Natural killer cell (primary cell): ENCODE results near the gene EIF4G2. TPM values are rescaled to one million over a fixed set of nuclear protein-coding genes. Genes with fewer than 3 reads are reported as not detected.

ENCODE experiments used
- ATAC-seq, 3 donors: fragments of 150-1000 bp in 2 of 3; fragments of 200-7000 bp in 1 of 3; cut with Tn5 transposase; 1 replicate in 1 of 3; 2 replicates in 2 of 3; pipeline ENCODE4 v1.10.0; 2021; ENCODE audit warnings: mild to moderate bottlenecking in 2 of 3, moderate library complexity in 2 of 3
- DNase-seq, 2 donors: peaks; one replicate each; pipeline versions ENCODE4 v3.0.0 to v3.0.0-alpha.2; 2013 to 2021; ENCODE audit warnings: mixed read lengths in 1 of 2
- H3K27ac ChIP-seq: one replicate; pipeline ENCODE4 v1.5.1; 2013; ENCODE audit warnings: mild to moderate bottlenecking, low read length
- H3K27me3 ChIP-seq: one replicate; pipeline ENCODE4 v1.6.1; 2013; ENCODE audit warnings: low read length; ENCODE audit not compliant: control insufficient read depth, insufficient read depth
- H3K36me3 ChIP-seq: one replicate; pipeline ENCODE4 v1.6.1; 2013; ENCODE audit warnings: low read length; ENCODE audit not compliant: control insufficient read depth, insufficient read depth
- H3K4me1 ChIP-seq: one replicate; pipeline ENCODE4 v1.6.1; 2013; ENCODE audit warnings: low read length; ENCODE audit not compliant: control insufficient read depth, insufficient read depth
- H3K4me3 ChIP-seq: one replicate; pipeline ENCODE4 v1.5.1; 2013; ENCODE audit warnings: low read length
- H3K9me3 ChIP-seq: one replicate; pipeline ENCODE4 v1.6.1; 2013; ENCODE audit warnings: low read length; ENCODE audit not compliant: control insufficient read depth, insufficient read depth
- H3K27ac Mint-ChIP-seq, 2 donors: one replicate each; pipeline ENCODE4 v1.8.0; 2022; ENCODE audit warnings: mild to moderate bottlenecking in 2 of 2, mixed read lengths in 2 of 2, moderate library complexity in 1 of 2
- H3K27me3 Mint-ChIP-seq, 2 donors: one replicate each; pipeline ENCODE4 v1.8.0; 2022; ENCODE audit warnings: low read depth in 2 of 2, mixed read lengths in 2 of 2
- H3K36me3 Mint-ChIP-seq: one replicate; pipeline ENCODE4 v1.8.0; 2022; ENCODE audit warnings: mixed read lengths
- H3K4me1 Mint-ChIP-seq, 2 donors: one replicate each; pipeline ENCODE4 v1.8.0; 2022; ENCODE audit warnings: mixed read lengths in 2 of 2
- H3K4me3 Mint-ChIP-seq: one replicate; pipeline ENCODE4 v1.8.0; 2022; ENCODE audit warnings: mild to moderate bottlenecking, moderate library complexity, mixed read lengths
- H3K9me3 Mint-ChIP-seq, 2 donors: one replicate each; pipeline ENCODE4 v1.8.0; 2022; ENCODE audit warnings: mixed read lengths in 2 of 2
- CTCF ChIP-seq: fragments of 200-600 bp; IDR thresholded peaks from one replicate; pipeline ENCODE4 v1.8.0; 2022; ENCODE audit warnings: antibody characterized with exemption
- WGBS: methylation state at CpG from one replicate; pipeline ENCODE4 v1.1.7; 2013; ENCODE audit warnings: missing lambda C conversion rate; ENCODE audit not compliant: insufficient coverage; 5-methylcytosine and 5-hydroxymethylcytosine counted together
- intact Hi-C: fragments of 100-400 bp; cut with micrococcal nuclease; formaldehyde crosslinking; loops from one replicate; pipeline ENCODE4 v1.14.2; 2022
- total RNA-seq, 4 donors: library from RNA; stranded (reverse); fragments of 120-200 nt in 1 of 4; gene quantifications; one replicate each; pipeline versions ENCODE4 v1.2.3 to v1.2.4, GENCODE V29; 2013 to 2022

The EIF4G2 gene
- total RNA-seq, 3 donors from 2014 or later (not counting 1 experiment from before 2014, with no cell fraction given), result 718 to 820 (median 751) TPM

DNA sequence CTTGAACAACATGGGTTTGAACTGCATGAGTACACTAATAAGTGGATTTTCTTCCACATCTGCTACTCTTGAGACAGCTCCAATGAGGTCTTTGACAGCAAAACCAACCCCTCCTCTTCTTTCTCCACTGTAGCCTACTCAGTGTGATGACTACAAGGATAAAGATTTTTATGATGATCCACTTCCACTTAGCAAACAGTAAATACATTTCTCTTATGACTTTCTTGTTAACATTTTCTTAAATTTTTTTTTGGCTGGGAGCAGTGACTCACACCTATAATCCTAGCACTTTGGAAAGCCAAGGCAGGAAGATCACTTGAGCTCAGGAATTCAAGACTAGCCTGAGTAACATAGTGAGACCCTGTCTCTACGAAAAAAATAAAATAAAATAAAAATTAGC, 9.9 kb upstream of the EIF4G2 start:
- H3K36me3 Mint-ChIP-seq, result no peaks in the 10 kb centered on the region
- intact Hi-C loops, result no loop called here
- no peaks in the 10 kb centered on the region for H3K36me3 ChIP-seq
- H3K4me3 Mint-ChIP-seq, result no peak overlapping the region
- DNase-seq, result no peak
- no peaks in the 10 kb centered on the region for H3K9me3 Mint-ChIP-seq
- no peak overlapping the region for H3K4me3 ChIP-seq
- WGBS, result 94% methylated on average over 1 of the region's 1 CpG
- no peak for TF ChIP-seq CTCF
- H3K4me1 ChIP-seq, result no peaks in the 10 kb centered on the region
- no peak for ATAC-seq
- H3K4me1 Mint-ChIP-seq, result peaks cover 6 to 7% of the 10 kb centered on the region in 2 donors
- H3K9me3 ChIP-seq, result no peaks in the 10 kb centered on the region
- H3K27me3 ChIP-seq, result no peaks in the 10 kb centered on the region
- H3K27ac ChIP-seq, result no peak overlapping the region
- H3K27ac Mint-ChIP-seq, result no peak overlapping the region
- peaks cover 22 to 24% of the 10 kb centered on the region in 2 donors for H3K27me3 Mint-ChIP-seq

- no peaks in the 10 kb centered on the region for H3K9me3 Mint-ChIP-seq
- no peak overlapping the region for H3K27ac Mint-ChIP-seq
- no peaks in the 10 kb centered on the region for H3K9me3 ChIP-seq
- H3K36me3 Mint-ChIP-seq, result no peaks in the 10 kb centered on the region
- H3K4me1 ChIP-seq, result peaks cover 6% of the 10 kb centered on the region
- DNase-seq (no peak), ATAC-seq (no peak)
- no peak overlapping the region for H3K4me3 ChIP-seq
- H3K4me1 Mint-ChIP-seq, result peaks cover 10 to 12% of the 10 kb centered on the region in 2 donors
- peaks cover 25 to 39% of the 10 kb centered on the region in 2 donors for H3K27me3 Mint-ChIP-seq
- H3K27me3 ChIP-seq, result no peaks in the 10 kb centered on the region
- intact Hi-C loops, result no loop called here
- H3K36me3 ChIP-seq, result no peaks in the 10 kb centered on the region
- no peak overlapping the region for H3K4me3 Mint-ChIP-seq
- TF ChIP-seq CTCF, result no peak
- H3K27ac ChIP-seq, result no peak overlapping the region
Observed at GRCh38 chr11:10813945-10814344, 5.2 kb upstream of the EIF4G2 start.

GRCh38 chr11:10809373-10810160, 841 bp upstream of the EIF4G2 start:
- peaks cover 4% of the 10 kb centered on the region for H3K36me3 Mint-ChIP-seq

More at GRCh38 chr11:10809373-10810160, 841 bp upstream of the EIF4G2 start:
- Histone ChIP-seq H3K9me3 (no peaks in the 10 kb centered on the region), H3K36me3 (peaks cover 24% of the 10 kb centered on the region), H3K4me3 (peak overlapping the region; percentile 96), H3K27ac (peak overlapping the region; percentile 95), H3K27me3 (no peaks in the 10 kb centered on the region), H3K4me1 (peaks cover 23% of the 10 kb centered on the region)
- DNase-seq (peak in 1 of 2 donors; percentile 70), ATAC-seq (peak; percentile 2 to 7 (median 4))
- peaks cover 34 to 42% of the 10 kb centered on the region in 2 donors for H3K4me1 Mint-ChIP-seq
- TF ChIP-seq CTCF, result no peak
- intact Hi-C loops, result loop anchor here (2.0 to 10.0 kb wide), 3 partner anchors 59 to 1033 kb away; partner anchors contain the start of genes CTR9 and USP47
- H3K4me3 Mint-ChIP-seq, result peak overlapping the region; percentile 97
- H3K27ac Mint-ChIP-seq, result peak overlapping the region; percentile 94 to 95
- H3K9me3 Mint-ChIP-seq, result no peaks in the 10 kb centered on the region
- under 1% methylated on average over 25 of the region's 29 CpGs for WGBS
- peaks cover 9 to 23% of the 10 kb centered on the region in 2 donors for H3K27me3 Mint-ChIP-seq
